Smooth muscle cell of the coronary artery (primary cell): ENCODE measurements around the gene ARHGAP4. TPM values are rescaled to one million over a fixed set of nuclear protein-coding genes. Genes with fewer than 3 reads are reported as not detected.

Experiments
- total RNA-seq: library from RNA; depleted of rRNA; stranded (reverse); fragments of >200 nt; gene quantifications from 2 replicates; pipeline ENCODE4 v1.2.3, GENCODE V29; 2014; ENCODE audit warnings: low replicate concordance

ARHGAP4 gene
- 0.90 and 2.7 TPM in 2 replicates for total RNA-seq

GRCh38 chrX:153925739-153926551 lies at the start of gene ARHGAP4:
Gene ARHGAP4 (minus strand): TSS chrX:153926264. CDS start chrX:153926202, 62 bp downstream.

GRCh38 chrX:153972368-153973126 lies 46.5 kb upstream of the ARHGAP4 start, which contains the start of gene TMEM187:
Gene TMEM187 (plus strand): TSS chrX:153972754. CDS start chrX:153982063, 9,309 bp downstream.

GRCh38 chrX:153971450-153972367 lies 45.6 kb upstream of the ARHGAP4 start, which contains the start of gene HCFC1:
Gene HCFC1 (minus strand): TSS chrX:153971818. CDS start chrX:153970840, 978 bp downstream.

GRCh38 chrX:153944140-153944799 lies 18.2 kb upstream of the ARHGAP4 start, which contains the start of gene RENBP:
Gene RENBP (minus strand): TSS chrX:153944643. CDS start chrX:153944610, 33 bp downstream.

GRCh38 chrX:153934762-153935325 lies 8.8 kb upstream of the ARHGAP4 start, which contains the start of gene NAA10:
Gene NAA10 (minus strand): TSS chrX:153935037. CDS start chrX:153934904, 133 bp downstream.

GRCh38 chrX:153903991-153904957 lies 21.8 kb downstream of the ARHGAP4 start, which contains the start of gene AVPR2:
Gene AVPR2 (plus strand): TSS chrX:153904673. CDS start chrX:153905146, 473 bp downstream.

GRCh38 chrX:153885968-153886903 lies 39.8 kb downstream of the ARHGAP4 start, which contains the start of gene L1CAM:
Gene L1CAM (minus strand): TSS chrX:153886173. CDS start chrX:153875836, 10,337 bp downstream.

Other genes with a start within 250 kb of the ARHGAP4 start
- 10.8 TPM in 2 replicates for gene SLC6A8, start 238.3 kb downstream of the ARHGAP4 start, total RNA-seq
- gene BCAP31, start 201.9 kb downstream of the ARHGAP4 start, total RNA-seq = 152 and 188 TPM in 2 replicates
- 8.4 and 13.5 TPM in 2 replicates for gene ABCD1, start 201.4 kb downstream of the ARHGAP4 start, total RNA-seq
- 2.5 and 4.1 TPM in 2 replicates for gene PLXNB3, start 162.0 kb downstream of the ARHGAP4 start, total RNA-seq
- under 0.01 and 0.30 TPM in 2 replicates for gene SRPK3, start 145.2 kb downstream of the ARHGAP4 start, total RNA-seq
- 54.6 and 96.1 TPM in 2 replicates for gene IDH3G, start 131.9 kb downstream of the ARHGAP4 start, total RNA-seq
- 188 and 219 TPM in 2 replicates for gene SSR4, start 131.6 kb downstream of the ARHGAP4 start, total RNA-seq
- gene PDZD4, start 95.7 kb downstream of the ARHGAP4 start, total RNA-seq = 0.08 and 1.1 TPM in 2 replicates
- gene L1CAM, start 40.1 kb downstream of the ARHGAP4 start, total RNA-seq = 0.08 and 0.23 TPM in 2 replicates
- gene AVPR2, start 21.6 kb downstream of the ARHGAP4 start, total RNA-seq = 0.12 TPM in 1 of 2 replicates, not detected in the other
- 45.5 and 56.5 TPM in 2 replicates for gene NAA10, start 8.8 kb upstream of the ARHGAP4 start, total RNA-seq
- gene RENBP, start 18.4 kb upstream of the ARHGAP4 start, total RNA-seq = 5.5 and 25.5 TPM in 2 replicates
- gene HCFC1, start 45.6 kb upstream of the ARHGAP4 start, total RNA-seq = 6.0 and 8.2 TPM in 2 replicates
- gene TMEM187, start 46.5 kb upstream of the ARHGAP4 start, total RNA-seq = 7.1 and 10.1 TPM in 2 replicates
- 59.0 and 66.3 TPM in 2 replicates for gene IRAK1, start 93.6 kb upstream of the ARHGAP4 start, total RNA-seq
- 11.0 and 17.7 TPM in 2 replicates for gene MECP2, start 171.5 kb upstream of the ARHGAP4 start, total RNA-seq
- not detected in 2 replicates for gene OPN1LW, start 218.0 kb upstream of the ARHGAP4 start, total RNA-seq